ENCODE results near the gene ZFAND6.

The ZFAND6 gene

DNA sequence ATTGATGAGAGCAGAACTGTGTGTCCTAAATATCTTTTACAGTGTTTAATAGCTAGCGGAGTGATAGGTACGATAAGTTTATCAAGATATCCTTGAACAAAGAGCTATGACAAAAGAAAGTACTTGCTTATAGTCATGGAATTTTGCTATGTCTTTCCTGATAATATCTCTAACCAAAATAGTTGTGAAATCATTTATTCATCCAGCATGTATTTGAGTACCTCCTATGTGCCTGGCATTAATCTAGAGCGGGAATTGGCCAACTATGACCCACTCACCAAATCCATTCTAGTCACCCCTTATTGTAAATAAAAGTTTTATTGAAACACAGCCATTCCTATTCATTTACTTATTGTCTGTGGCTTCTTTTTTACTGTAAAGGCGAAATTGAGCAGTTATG lies 46.6 kb downstream of the ZFAND6 start:
- H4K8ac ChIP-seq (ENCODE audit: low read depth, low read length) = no peak overlapping the region
- no peak overlapping the region for H2BK120ac ChIP-seq (ENCODE audit: insufficient read depth, low read length, poor library complexity)
- H3K4me1 ChIP-seq (ENCODE audit: control insufficient read depth in 1 of 2, insufficient read depth in 2 of 2, low read length in 2 of 2) = no peaks in the 10 kb centered on the region
- peaks cover 4 to 6% of the 10 kb centered on the region in 2 experiments for H3K36me3 ChIP-seq (ENCODE audit: control insufficient read depth in 1 of 2, insufficient read depth in 2 of 2, low read length in 2 of 2)
- peak in 1 of 2 donors; percentile 39 for DNase-seq
- no peaks in the 10 kb centered on the region for H3K79me2 ChIP-seq (ENCODE audit: control insufficient read depth, insufficient read depth, low read length, poor library complexity)
- no peaks in the 10 kb centered on the region for H3K9me3 ChIP-seq (ENCODE audit: insufficient read depth, low read depth, low read length)
- H3K4me2 ChIP-seq (ENCODE audit: low read length) = no peak overlapping the region
- H3K9ac ChIP-seq (ENCODE audit: low read length) = no peak overlapping the region
- no peak overlapping the region for H3K27ac ChIP-seq (ENCODE audit: low read depth, low read length)
- H3K27me3 ChIP-seq (ENCODE audit: insufficient read depth, low read length) = no peaks in the 10 kb centered on the region
- no peak overlapping the region for H2AFZ ChIP-seq (ENCODE audit: insufficient read depth, low read length, poor library complexity)
- H3K4me3 ChIP-seq (ENCODE audit: low read depth, low read length) = no peak overlapping the region
- H2AK5ac ChIP-seq (ENCODE audit: low read length) = no peak overlapping the region
- no peaks in the 10 kb centered on the region for H3K79me1 ChIP-seq (ENCODE audit: low read length)
- H4K12ac ChIP-seq (ENCODE audit: low read depth, low read length) = no peak overlapping the region
- WGBS (ENCODE audit: extremely low coverage, insufficient coverage, insufficient read length) = no CpG with 5 or more reads among the region's 4 CpGs
- H3K18ac ChIP-seq (ENCODE audit: low read length) = no peak overlapping the region
- H3K14ac ChIP-seq (ENCODE audit: low read length) = no peak overlapping the region
- no peak overlapping the region for H3K23ac ChIP-seq (ENCODE audit: low read length)
- no peak overlapping the region for H2BK5ac ChIP-seq (ENCODE audit: low read depth, low read length, poor library complexity)
- H3K4ac ChIP-seq (ENCODE audit: low read depth, low read length) = no peak overlapping the region
- H2BK12ac ChIP-seq (ENCODE audit: low read length) = no peak overlapping the region
- no peak overlapping the region for H4K91ac ChIP-seq (ENCODE audit: low read depth, low read length)

DNA sequence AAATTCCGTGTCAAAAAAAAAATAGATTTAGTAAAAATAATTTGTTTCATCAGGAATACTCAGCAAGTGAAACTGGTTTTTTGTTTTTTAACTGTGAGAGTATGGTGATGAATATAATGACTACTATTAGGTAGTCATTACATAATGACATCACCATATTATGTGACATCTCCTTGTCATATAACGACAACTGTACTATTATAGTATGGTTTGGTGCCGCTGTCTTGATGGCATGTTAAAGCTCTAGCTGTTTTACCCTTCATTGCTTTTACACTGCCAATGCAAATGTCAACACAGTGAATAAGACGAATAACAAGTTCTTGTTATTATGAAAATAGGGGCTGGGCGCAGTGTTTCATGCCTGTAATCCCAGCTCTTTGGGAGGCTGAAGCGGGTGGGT lies 47.7 kb downstream of the ZFAND6 start:
- no peaks in the 10 kb centered on the region for H3K4me1 ChIP-seq (ENCODE audit: control insufficient read depth in 1 of 2, insufficient read depth in 2 of 2, low read length in 2 of 2)
- H3K4me3 ChIP-seq (ENCODE audit: low read depth, low read length) = no peak overlapping the region
- H3K4ac ChIP-seq (ENCODE audit: low read depth, low read length) = no peak overlapping the region
- H3K18ac ChIP-seq (ENCODE audit: low read length) = no peak overlapping the region
- peaks cover 1 to 3% of the 10 kb centered on the region in 2 experiments for H3K36me3 ChIP-seq (ENCODE audit: control insufficient read depth in 1 of 2, insufficient read depth in 2 of 2, low read length in 2 of 2)
- no CpG with 5 or more reads among the region's 6 CpGs for WGBS (ENCODE audit: extremely low coverage, insufficient coverage, insufficient read length)
- no peak overlapping the region for H2AK5ac ChIP-seq (ENCODE audit: low read length)
- no peaks in the 10 kb centered on the region for H3K9me3 ChIP-seq (ENCODE audit: insufficient read depth, low read depth, low read length)
- no peaks in the 10 kb centered on the region for H3K79me2 ChIP-seq (ENCODE audit: control insufficient read depth, insufficient read depth, low read length, poor library complexity)
- no peak overlapping the region for H4K8ac ChIP-seq (ENCODE audit: low read depth, low read length)
- H3K14ac ChIP-seq (ENCODE audit: low read length) = no peak overlapping the region
- H2AFZ ChIP-seq (ENCODE audit: insufficient read depth, low read length, poor library complexity) = no peak overlapping the region
- no peak overlapping the region for H4K91ac ChIP-seq (ENCODE audit: low read depth, low read length)
- H2BK12ac ChIP-seq (ENCODE audit: low read length) = no peak overlapping the region
- no peak overlapping the region for H3K9ac ChIP-seq (ENCODE audit: low read length)
- no peak overlapping the region for H2BK120ac ChIP-seq (ENCODE audit: insufficient read depth, low read length, poor library complexity)
- H2BK5ac ChIP-seq (ENCODE audit: low read depth, low read length, poor library complexity) = no peak overlapping the region
- no peaks in the 10 kb centered on the region for H3K79me1 ChIP-seq (ENCODE audit: low read length)
- no peaks in the 10 kb centered on the region for H3K27me3 ChIP-seq (ENCODE audit: insufficient read depth, low read length)
- no peak overlapping the region for H4K12ac ChIP-seq (ENCODE audit: low read depth, low read length)
- no peak overlapping the region for H3K4me2 ChIP-seq (ENCODE audit: low read length)
- DNase-seq = no peak
- H3K27ac ChIP-seq (ENCODE audit: low read depth, low read length) = no peak overlapping the region
- no peak overlapping the region for H3K23ac ChIP-seq (ENCODE audit: low read length)

DNA sequence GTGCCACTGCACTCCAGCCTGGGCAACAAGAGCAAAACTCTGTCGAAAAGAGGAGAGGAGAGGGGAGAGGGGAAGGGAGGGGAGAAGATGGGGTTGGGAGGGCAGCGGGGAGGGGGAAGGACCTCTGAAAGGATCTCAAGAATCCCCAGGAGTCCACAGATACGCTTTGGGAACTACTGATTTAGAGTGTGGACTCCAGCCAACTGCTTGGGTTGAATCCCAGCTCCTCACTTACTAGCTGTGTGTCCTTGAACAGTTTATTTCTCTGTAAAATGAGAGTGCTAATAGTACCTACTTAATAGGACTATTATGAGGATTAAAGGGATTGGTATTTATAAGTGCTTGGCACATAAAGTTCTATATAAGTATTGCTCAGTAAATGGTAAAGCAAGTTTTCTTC lies 48.3 kb downstream of the ZFAND6 start:
- Histone ChIP-seq H2BK12ac (ENCODE audit: low read length) (no peak overlapping the region), H3K4ac (ENCODE audit: low read depth, low read length) (no peak overlapping the region), H2AFZ (ENCODE audit: insufficient read depth, low read length, poor library complexity) (no peak overlapping the region), H4K8ac (ENCODE audit: low read depth, low read length) (no peak overlapping the region), H4K91ac (ENCODE audit: low read depth, low read length) (no peak overlapping the region), H3K18ac (ENCODE audit: low read length) (no peak overlapping the region), H3K36me3 (ENCODE audit: control insufficient read depth in 1 of 2, insufficient read depth in 2 of 2, low read length in 2 of 2) (peaks cover 1 to 3% of the 10 kb centered on the region in 2 experiments), H3K4me2 (ENCODE audit: low read length) (no peak overlapping the region), H4K12ac (ENCODE audit: low read depth, low read length) (no peak overlapping the region), H2AK5ac (ENCODE audit: low read length) (no peak overlapping the region), H3K9me3 (ENCODE audit: insufficient read depth, low read depth, low read length) (no peaks in the 10 kb centered on the region), H3K27ac (ENCODE audit: low read depth, low read length) (no peak overlapping the region), H3K9ac (ENCODE audit: low read length) (no peak overlapping the region), H3K14ac (ENCODE audit: low read length) (no peak overlapping the region), H3K4me1 (ENCODE audit: control insufficient read depth in 1 of 2, insufficient read depth in 2 of 2, low read length in 2 of 2) (no peaks in the 10 kb centered on the region), H3K79me1 (ENCODE audit: low read length) (no peaks in the 10 kb centered on the region), H3K23ac (ENCODE audit: low read length) (no peak overlapping the region), H3K27me3 (ENCODE audit: insufficient read depth, low read length) (no peaks in the 10 kb centered on the region), H2BK5ac (ENCODE audit: low read depth, low read length, poor library complexity) (no peak overlapping the region), H2BK120ac (ENCODE audit: insufficient read depth, low read length, poor library complexity) (no peak overlapping the region), H3K79me2 (ENCODE audit: control insufficient read depth, insufficient read depth, low read length, poor library complexity) (no peaks in the 10 kb centered on the region), H3K4me3 (ENCODE audit: low read depth, low read length) (no peak overlapping the region)
- no CpG with 5 or more reads among the region's 3 CpGs for WGBS (ENCODE audit: extremely low coverage, insufficient coverage, insufficient read length)
- DNase-seq = no peak

DNA sequence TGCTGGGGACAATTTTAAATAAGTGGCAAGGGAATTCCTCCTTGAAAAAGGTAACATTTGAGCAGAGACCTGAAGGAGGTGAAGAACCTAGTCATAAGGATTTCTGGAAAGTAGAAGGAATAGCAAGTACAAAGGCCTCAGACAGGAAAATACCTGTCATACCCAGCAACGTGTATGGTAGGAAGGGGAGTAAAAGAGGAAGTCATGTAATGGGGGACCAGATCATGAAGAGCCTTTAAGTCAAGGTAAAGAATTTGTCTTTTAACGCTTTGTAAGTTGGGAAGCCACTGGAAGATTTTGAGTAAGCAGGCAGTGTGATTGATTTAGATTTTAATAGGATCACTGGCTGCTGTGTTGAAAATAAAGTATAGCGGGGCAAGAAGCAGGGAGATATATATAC lies 49.9 kb downstream of the ZFAND6 start:
- Histone ChIP-seq H2BK12ac (ENCODE audit: low read length) (no peak overlapping the region), H3K36me3 (ENCODE audit: control insufficient read depth in 1 of 2, insufficient read depth in 2 of 2, low read length in 2 of 2) (no peaks in the 10 kb centered on the region), H3K4ac (ENCODE audit: low read depth, low read length) (no peak overlapping the region), H3K9me3 (ENCODE audit: insufficient read depth, low read depth, low read length) (no peaks in the 10 kb centered on the region), H4K91ac (ENCODE audit: low read depth, low read length) (no peak overlapping the region), H3K14ac (ENCODE audit: low read length) (no peak overlapping the region), H3K9ac (ENCODE audit: low read length) (no peak overlapping the region), H4K12ac (ENCODE audit: low read depth, low read length) (no peak overlapping the region), H2BK120ac (ENCODE audit: insufficient read depth, low read length, poor library complexity) (no peak overlapping the region), H4K8ac (ENCODE audit: low read depth, low read length) (no peak overlapping the region), H3K23ac (ENCODE audit: low read length) (no peak overlapping the region), H3K4me1 (ENCODE audit: control insufficient read depth in 1 of 2, insufficient read depth in 2 of 2, low read length in 2 of 2) (no peaks in the 10 kb centered on the region), H3K4me2 (ENCODE audit: low read length) (no peak overlapping the region), H2AK5ac (ENCODE audit: low read length) (no peak overlapping the region), H2AFZ (ENCODE audit: insufficient read depth, low read length, poor library complexity) (no peak overlapping the region), H3K79me2 (ENCODE audit: control insufficient read depth, insufficient read depth, low read length, poor library complexity) (no peaks in the 10 kb centered on the region), H3K27me3 (ENCODE audit: insufficient read depth, low read length) (no peaks in the 10 kb centered on the region), H3K18ac (ENCODE audit: low read length) (no peak overlapping the region), H3K27ac (ENCODE audit: low read depth, low read length) (no peak overlapping the region), H3K4me3 (ENCODE audit: low read depth, low read length) (no peak overlapping the region), H3K79me1 (ENCODE audit: low read length) (no peaks in the 10 kb centered on the region), H2BK5ac (ENCODE audit: low read depth, low read length, poor library complexity) (no peak overlapping the region)
- WGBS (ENCODE audit: extremely low coverage, insufficient coverage, insufficient read length) = no CpG with 5 or more reads among the region's 3 CpGs
- no peak for DNase-seq
